ENCODE measurements around the gene BCL11A.

The BCL11A gene

DNA sequence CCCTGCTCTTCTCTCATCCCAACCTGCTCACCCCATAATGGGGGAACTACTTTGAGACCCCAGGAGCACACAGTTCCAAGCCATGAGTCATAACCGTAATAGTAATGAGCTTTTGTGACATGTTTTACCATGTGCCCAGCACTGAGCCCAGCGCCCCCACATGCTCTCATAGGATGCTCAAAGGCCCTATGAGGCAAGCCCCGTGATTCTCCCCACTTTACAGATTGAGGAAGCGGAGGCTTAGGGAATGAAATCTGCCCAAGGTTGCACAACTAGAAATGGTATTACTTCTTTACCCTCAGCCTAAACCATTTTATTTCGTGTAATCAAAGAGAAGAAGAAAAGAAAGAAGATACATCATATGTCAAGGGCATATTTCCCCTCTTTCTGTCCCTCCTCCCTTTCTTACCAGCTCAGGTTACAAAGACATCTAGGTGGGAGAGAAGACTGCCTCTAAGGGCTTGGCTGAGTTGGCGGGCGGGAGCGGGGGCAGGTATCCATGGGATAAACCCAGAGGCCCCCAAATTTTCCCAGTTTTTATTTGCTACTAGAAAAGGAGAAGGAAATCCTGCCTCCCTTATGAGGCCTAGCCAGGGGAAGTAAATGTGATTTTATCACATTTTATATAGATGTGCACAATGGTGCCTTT is 24.2 kb downstream of the BCL11A start:
- no peak for DNase-seq (ENCODE audit: low read depth)
- TF ChIP-seq CTCF (IDR thresholded peaks at IDR 0.05; ENCODE audit: insufficient read depth, low read depth, low read length, missing control alignments), result no peak
- H3K4me3 ChIP-seq (ENCODE audit: low read length), result no peak overlapping the region

- TF ChIP-seq CTCF (IDR thresholded peaks at IDR 0.05; ENCODE audit: insufficient read depth, low read depth, low read length, missing control alignments), result no peak
- DNase-seq (ENCODE audit: low read depth), result no peak
- H3K4me3 ChIP-seq (ENCODE audit: low read length), result no peak overlapping the region
Measured at GRCh38 chr2:60528281-60529020, 25.0 kb downstream of the BCL11A start.

GRCh38 chr2:60527762-60528161 is 25.7 kb downstream of the BCL11A start:
- no peak for TF ChIP-seq CTCF (IDR thresholded peaks at IDR 0.05; ENCODE audit: insufficient read depth, low read depth, low read length, missing control alignments)
- DNase-seq (ENCODE audit: low read depth), result no peak
- H3K4me3 ChIP-seq (ENCODE audit: low read length), result no peak overlapping the region

- TF ChIP-seq CTCF (IDR thresholded peaks at IDR 0.05; ENCODE audit: insufficient read depth, low read depth, low read length, missing control alignments), result no peak
Measured at GRCh38 chr2:60526623-60527022, 26.8 kb downstream of the BCL11A start.

GRCh38 chr2:60525899-60526298 is 27.6 kb downstream of the BCL11A start:
- no peak for DNase-seq (ENCODE audit: low read depth)
- no peak for TF ChIP-seq CTCF (IDR thresholded peaks at IDR 0.05; ENCODE audit: insufficient read depth, low read depth, low read length, missing control alignments)
- H3K4me3 ChIP-seq (ENCODE audit: low read length), result no peak overlapping the region

More at GRCh38 chr2:60526623-60527022, 26.8 kb downstream of the BCL11A start:
- H3K4me3 ChIP-seq (ENCODE audit: low read length), result no peak overlapping the region
- DNase-seq (ENCODE audit: low read depth), result no peak

- no peak for DNase-seq (ENCODE audit: low read depth)
- TF ChIP-seq CTCF (IDR thresholded peaks at IDR 0.05; ENCODE audit: insufficient read depth, low read depth, low read length, missing control alignments), result no peak
- H3K4me3 ChIP-seq (ENCODE audit: low read length), result no peak overlapping the region
Measured at GRCh38 chr2:60524874-60525273, 28.6 kb downstream of the BCL11A start.

Measured in epithelial cell of esophagus (primary cell).